Measurements from ENCODE around the gene ZNG1C.
"Not testable (repeated sequence)": the region's sequence is repeated elsewhere in the genome, so short reads cannot be mapped to it uniquely, and the experiment has no call there.

ZNG1C gene

DNA sequence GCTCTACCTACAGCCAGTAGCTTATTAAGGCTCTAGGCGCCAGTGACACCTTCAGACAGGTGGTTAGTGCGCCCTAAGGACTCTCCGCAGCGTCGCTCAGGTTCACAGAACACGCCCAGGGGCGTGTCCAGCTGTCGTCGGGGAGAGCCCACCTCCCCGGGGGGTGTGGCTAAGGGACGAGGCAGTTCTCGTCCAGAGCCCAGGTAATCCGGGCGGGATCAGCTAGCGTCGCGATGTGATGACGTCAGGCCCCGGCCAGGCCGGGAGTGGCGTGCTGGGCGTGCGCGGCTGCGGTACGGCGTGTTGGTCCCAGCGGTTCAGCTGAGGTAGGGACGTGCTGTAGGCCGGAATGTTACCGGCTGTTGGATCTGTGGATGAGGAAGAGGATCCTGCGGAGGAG is at the start of gene ZNG1C:
Gene ZNG1C (plus strand): TSS at position 301 of the 400 bp plus-strand sequence. CDS start 49 bp downstream, at position 350.
- not testable (repeated sequence) for H3K27ac ChIP-seq; H3K9ac ChIP-seq (ENCODE audit: insufficient read length); H3K9me3 ChIP-seq (ENCODE audit: low read depth, low read length); H3K4me3 ChIP-seq; H3K36me3 ChIP-seq (ENCODE audit: insufficient read depth, low read length); DNase-seq (ENCODE audit: low read depth, low spot score)

DNA sequence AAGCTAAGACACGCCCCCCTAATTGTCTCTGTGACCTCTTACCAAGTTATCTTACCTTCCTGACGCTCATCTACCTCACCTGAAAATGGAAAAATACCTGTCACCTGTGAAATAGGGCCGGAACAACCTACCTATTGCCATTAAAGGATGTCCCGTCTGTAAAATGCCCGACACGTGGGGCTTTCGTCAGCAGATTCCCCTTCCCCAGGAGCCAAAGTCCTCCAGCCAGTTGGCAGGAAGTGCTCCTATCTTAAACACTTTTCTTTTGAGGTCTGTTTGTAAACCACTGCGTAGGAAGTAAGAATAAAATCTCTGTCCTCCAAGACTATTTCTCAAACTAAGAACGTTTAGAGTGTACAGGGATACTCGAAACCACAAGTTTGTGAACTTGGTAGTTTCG is 654 bp downstream of the ZNG1C start:
- not testable (repeated sequence) for H3K36me3 ChIP-seq (ENCODE audit: insufficient read depth, low read length); H3K27ac ChIP-seq; H3K4me3 ChIP-seq; H3K9ac ChIP-seq (ENCODE audit: insufficient read length); DNase-seq (ENCODE audit: low read depth, low spot score); H3K9me3 ChIP-seq (ENCODE audit: low read depth, low read length)

DNA sequence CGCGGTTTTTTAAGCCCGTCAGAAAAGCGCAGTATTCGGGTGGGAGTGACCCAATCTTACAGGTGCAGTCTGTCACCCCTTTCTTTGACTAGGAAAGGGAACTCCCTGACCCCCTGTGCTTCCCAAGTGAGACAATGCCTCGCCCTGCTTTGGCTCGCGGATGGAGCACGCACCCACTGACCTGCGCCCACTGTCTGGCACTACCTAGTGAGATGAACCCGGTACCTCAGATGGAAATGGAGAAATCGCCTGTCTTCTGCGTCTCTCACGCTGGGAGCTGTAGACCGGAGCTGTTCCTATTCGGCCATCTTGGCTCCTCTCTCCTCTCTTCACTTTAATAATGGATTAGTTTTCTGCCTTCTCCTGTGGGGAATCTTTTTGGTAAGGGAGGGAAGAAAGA is 39.3 kb downstream of the ZNG1C start:
- not testable (repeated sequence) for DNase-seq (ENCODE audit: low read depth, low spot score); H3K9me3 ChIP-seq (ENCODE audit: low read depth, low read length); H3K4me3 ChIP-seq; H3K36me3 ChIP-seq (ENCODE audit: insufficient read depth, low read length); H3K27ac ChIP-seq; H3K9ac ChIP-seq (ENCODE audit: insufficient read length)

DNA sequence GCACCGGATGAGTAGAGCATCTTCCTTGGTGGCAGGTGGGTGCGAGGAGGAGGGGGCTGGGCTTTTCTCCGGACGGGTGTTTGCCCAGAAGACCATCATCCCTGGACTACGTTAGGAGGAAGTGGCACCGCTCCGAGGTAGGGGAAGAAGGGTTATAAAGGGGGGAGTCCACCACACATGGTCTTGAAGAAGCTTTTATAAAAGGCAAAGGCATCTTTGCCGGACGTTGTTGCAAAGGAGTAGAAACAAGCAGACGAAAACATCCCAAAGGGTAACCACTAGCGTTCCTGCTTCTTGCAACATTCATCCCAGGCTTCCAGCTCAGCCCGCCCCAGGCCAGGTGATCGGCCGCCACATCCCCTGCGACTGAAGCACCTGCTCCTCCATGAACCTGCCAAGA is 60.8 kb downstream of the ZNG1C start, which contains the start of gene FOXD4L3:
Gene FOXD4L3 (plus strand): TSS at position 301 of the 400 bp plus-strand sequence. CDS start 85 bp downstream, at position 386.
- not testable (repeated sequence) for H3K9ac ChIP-seq (ENCODE audit: insufficient read length); H3K36me3 ChIP-seq (ENCODE audit: insufficient read depth, low read length); H3K9me3 ChIP-seq (ENCODE audit: low read depth, low read length); DNase-seq (ENCODE audit: low read depth, low spot score); H3K27ac ChIP-seq; H3K4me3 ChIP-seq

DNA sequence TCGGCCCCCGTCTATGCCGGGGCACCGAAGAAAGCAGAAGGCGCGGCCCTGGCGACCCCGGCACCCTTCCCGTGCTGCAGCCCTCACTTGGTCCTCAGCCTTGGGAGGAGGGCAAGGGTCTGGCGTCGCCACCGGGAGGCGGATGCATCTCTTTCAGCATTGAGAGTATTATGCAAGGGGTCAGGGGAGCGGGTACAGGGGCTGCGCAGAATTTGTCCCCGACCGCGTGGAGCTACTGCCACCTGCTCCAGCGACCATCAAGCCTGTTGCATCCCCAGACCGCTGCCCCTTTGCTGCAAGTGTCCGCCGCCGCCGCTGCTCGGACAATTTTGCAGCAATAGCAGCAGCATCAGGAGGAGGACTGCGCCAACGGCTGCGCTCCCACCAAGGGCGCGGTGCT is 62.0 kb downstream of the ZNG1C start:
- H3K9me3 ChIP-seq (ENCODE audit: low read depth, low read length), result not testable (repeated sequence)

DNA sequence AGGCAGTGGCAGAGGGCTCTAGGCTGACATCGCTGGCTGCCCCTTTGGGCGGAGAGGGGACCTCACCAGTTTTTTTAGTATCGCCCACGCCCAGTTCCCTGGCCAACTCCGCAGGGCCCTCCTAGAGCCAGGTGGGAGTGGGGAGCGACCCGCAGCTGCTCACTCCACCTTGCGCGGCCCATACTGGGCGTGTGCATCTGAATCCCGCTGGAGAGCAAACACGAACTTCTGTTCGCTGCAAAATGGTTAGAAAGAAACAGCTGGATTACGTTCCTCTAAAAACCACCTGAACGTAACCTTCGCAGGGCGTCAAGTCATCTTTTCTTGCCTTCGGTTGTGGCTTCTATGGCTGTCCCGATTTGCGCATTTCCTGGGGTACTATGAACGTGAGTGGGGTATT is 62.4 kb downstream of the ZNG1C start:
- not testable (repeated sequence) for H3K9me3 ChIP-seq (ENCODE audit: low read depth, low read length); H3K9ac ChIP-seq (ENCODE audit: insufficient read length); H3K4me3 ChIP-seq; DNase-seq (ENCODE audit: low read depth, low spot score); H3K36me3 ChIP-seq (ENCODE audit: insufficient read depth, low read length); H3K27ac ChIP-seq

More for the DNA sequence above, 62.0 kb downstream of the ZNG1C start:
- H3K36me3 ChIP-seq (ENCODE audit: insufficient read depth, low read length); H3K4me3 ChIP-seq; DNase-seq (ENCODE audit: low read depth, low spot score); H3K9ac ChIP-seq (ENCODE audit: insufficient read length); H3K27ac ChIP-seq: not testable (repeated sequence)

DNA sequence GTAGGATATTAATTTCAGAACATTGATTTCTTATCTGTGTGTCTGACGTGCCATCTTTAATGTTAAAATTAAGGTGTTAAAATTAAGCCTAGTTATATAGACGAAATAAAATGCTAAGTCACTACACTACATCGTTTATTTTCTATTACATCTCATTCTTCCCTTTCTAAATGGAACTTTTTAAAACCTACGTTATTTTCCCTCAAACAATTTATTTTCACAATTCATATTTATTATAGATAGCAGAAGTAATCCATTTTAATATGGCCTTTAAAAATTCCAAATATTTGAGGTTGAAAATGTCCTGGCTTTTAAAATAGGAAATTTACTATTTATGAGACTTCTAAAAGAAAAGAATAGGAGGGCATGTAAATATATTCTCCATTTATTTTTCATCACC is 63.0 kb downstream of the ZNG1C start:
- H3K27ac ChIP-seq; H3K9me3 ChIP-seq (ENCODE audit: low read depth, low read length); H3K36me3 ChIP-seq (ENCODE audit: insufficient read depth, low read length); DNase-seq (ENCODE audit: low read depth, low spot score); H3K4me3 ChIP-seq; H3K9ac ChIP-seq (ENCODE audit: insufficient read length): not testable (repeated sequence)

DNA sequence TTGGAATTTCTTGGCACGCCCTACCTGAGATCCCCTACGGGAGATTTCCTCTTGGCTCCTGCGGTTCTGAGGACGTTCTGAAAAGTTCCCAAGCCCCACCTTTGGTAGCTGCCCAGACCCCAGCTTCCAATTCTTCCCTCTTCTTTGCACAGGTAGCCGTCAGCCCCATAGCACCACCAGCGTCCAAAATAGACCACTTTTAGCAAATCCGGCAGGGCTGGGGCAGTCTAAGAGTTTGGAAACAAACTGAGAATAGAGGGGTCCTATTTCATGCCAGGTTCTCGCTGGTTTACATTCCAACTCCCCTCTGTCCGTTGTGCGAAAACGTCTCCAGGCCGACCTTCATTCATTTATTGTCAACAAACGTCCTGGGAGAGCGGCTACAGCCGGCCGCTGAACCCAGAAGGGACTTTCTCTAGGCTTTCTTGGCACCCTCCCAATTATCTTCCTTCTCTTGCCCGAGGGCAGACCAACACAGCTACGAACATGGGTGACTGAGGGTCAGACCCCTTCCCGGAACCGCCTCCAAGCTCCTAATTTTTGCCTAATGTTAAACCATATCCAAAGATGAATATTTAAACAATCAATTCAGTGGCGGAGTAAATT is 64.0 kb downstream of the ZNG1C start:
- not testable (repeated sequence) for H3K27ac ChIP-seq; DNase-seq (ENCODE audit: low read depth, low spot score); H3K4me3 ChIP-seq; H3K9me3 ChIP-seq (ENCODE audit: low read depth, low read length); H3K9ac ChIP-seq (ENCODE audit: insufficient read length); H3K36me3 ChIP-seq (ENCODE audit: insufficient read depth, low read length)

DNA sequence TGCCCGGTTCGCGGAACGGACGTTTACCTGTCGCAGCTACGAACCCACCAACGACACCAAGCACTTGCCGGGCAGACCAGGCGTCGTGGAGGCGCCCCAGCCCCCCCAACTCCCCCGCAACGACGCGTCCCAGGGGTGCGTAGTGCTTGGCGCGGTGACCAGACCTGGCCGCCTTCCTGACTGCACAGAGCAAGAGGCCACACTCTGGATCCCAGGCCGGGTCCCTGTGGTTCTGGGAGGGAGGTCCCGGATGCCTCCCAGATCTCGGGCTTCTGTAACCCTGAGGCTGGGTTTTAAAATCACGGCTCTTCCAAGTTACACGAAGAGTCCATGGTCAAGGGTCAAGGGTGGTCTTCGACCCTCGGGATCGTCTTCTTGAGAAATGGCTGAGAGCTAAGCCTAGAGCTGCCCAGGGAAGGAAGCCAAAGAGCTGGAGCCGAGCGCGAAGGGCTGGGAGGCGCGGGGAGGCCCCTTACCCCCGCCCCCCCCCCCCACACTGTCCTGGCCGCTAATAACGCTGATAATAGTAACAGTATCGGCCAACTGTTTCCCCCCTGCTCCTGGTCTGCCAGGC is 64.7 kb downstream of the ZNG1C start:
- H3K9me3 ChIP-seq (ENCODE audit: low read depth, low read length); H3K27ac ChIP-seq; H3K9ac ChIP-seq (ENCODE audit: insufficient read length); H3K36me3 ChIP-seq (ENCODE audit: insufficient read depth, low read length); DNase-seq (ENCODE audit: low read depth, low spot score); H3K4me3 ChIP-seq: not testable (repeated sequence)

DNA sequence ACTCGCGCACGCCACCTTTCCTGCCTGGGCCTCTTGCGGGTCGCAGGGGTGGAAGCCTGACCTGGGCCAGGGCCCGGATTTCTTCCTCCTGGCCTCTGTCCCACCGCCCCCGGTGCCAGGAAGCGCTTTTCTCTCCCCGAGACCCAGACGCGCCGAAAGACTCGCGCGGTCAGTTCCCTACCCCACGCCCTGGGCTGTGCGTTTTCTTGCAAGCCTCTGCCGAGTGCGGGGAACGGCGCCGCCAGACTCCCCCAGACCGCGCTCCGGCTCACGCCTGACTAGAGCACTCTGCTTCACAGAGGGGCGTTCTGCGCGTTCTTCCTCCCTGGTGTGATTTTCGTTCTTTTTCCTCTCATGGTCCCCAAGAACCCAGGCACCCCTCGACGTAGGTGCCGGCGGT is 65.3 kb downstream of the ZNG1C start:
- not testable (repeated sequence) for H3K9ac ChIP-seq (ENCODE audit: insufficient read length); H3K4me3 ChIP-seq; H3K36me3 ChIP-seq (ENCODE audit: insufficient read depth, low read length); H3K27ac ChIP-seq; DNase-seq (ENCODE audit: low read depth, low spot score); H3K9me3 ChIP-seq (ENCODE audit: low read depth, low read length)

DNA sequence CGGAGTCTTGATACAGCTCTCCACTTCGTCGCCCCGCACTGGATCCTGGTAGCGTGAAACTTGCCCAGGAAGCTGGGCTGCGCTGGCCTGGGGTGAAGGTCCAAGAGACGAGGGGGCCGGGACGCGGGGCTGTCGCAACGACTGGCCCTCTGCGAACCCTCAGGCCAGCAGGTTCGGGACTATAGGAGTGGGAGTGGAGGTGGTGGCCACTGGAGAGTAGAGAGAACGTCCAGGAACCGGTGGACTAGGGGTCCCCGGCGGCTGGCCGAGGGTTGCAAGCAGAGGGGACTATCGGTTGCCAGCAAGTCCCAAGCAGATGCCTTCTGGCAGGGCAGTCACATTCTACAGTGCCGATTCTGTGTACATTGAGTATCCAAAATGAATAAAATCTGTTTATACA is 65.9 kb downstream of the ZNG1C start:
- H3K4me3 ChIP-seq; H3K36me3 ChIP-seq (ENCODE audit: insufficient read depth, low read length); DNase-seq (ENCODE audit: low read depth, low spot score); H3K9ac ChIP-seq (ENCODE audit: insufficient read length); H3K9me3 ChIP-seq (ENCODE audit: low read depth, low read length); H3K27ac ChIP-seq: not testable (repeated sequence)

DNA sequence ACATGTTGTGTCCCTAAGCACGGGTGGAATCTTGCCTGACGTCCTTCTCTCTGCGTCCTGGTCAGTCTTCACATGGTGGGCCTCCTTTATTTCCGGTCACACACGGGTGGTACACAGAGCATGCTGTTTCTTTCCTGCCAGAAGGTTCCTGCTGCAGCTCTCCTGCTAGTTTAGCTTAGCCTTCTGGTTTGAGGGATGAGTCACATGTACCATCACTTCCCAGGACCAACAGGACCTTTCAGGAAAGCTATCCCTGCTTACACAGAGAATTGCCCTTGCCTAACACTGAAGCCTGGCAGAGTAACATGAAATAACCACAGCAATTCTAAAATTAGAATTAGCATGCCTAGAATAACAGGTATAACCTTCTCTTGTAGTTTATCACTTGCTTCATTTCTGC is 69.4 kb downstream of the ZNG1C start:
- H3K4me3 ChIP-seq; H3K9me3 ChIP-seq (ENCODE audit: low read depth, low read length); H3K27ac ChIP-seq; DNase-seq (ENCODE audit: low read depth, low spot score); H3K36me3 ChIP-seq (ENCODE audit: insufficient read depth, low read length); H3K9ac ChIP-seq (ENCODE audit: insufficient read length): not testable (repeated sequence)

DNA sequence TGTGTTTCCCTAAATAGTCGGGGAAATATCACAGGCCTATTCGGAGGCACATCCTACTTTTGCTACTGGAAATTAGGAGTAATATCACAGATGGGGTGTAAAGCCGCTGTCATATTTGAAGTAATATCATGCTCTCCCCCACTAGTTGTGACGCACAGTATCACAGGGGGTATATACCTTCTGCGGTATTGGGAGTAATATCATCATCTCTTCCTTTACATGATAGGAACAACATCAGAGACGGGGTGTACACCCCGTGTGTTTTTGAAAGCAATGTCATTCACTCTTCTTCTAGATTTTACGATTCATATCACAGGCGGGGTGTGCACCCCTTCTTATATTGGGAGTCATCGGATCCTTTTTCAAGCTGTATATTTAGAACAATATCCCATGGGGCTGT is 76.4 kb downstream of the ZNG1C start:
- not testable (repeated sequence) for H3K4me3 ChIP-seq; H3K9ac ChIP-seq (ENCODE audit: insufficient read length); H3K9me3 ChIP-seq (ENCODE audit: low read depth, low read length); DNase-seq (ENCODE audit: low read depth, low spot score); H3K36me3 ChIP-seq (ENCODE audit: insufficient read depth, low read length); H3K27ac ChIP-seq

DNA sequence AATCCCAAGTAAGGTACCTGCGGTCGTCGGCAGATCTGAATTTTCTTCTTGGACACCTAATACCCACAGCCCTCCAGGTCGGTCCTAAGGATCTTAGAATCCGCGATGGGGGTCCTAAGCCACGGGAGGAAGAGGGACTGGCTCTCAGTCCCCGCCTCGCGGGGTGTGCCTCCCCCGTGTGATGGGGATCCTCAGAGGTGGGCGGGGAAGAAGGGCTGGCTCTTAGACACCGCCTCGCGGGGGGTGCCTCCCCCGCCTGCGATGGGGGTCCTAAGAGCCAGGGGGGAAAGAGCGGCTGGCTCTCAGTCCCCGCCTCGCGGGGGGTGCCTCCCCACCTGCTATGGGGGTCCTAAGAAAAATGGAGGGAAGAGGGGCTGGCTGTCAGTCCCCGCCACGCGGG is 82.0 kb downstream of the ZNG1C start:
- H3K9me3 ChIP-seq (ENCODE audit: low read depth, low read length); H3K9ac ChIP-seq (ENCODE audit: insufficient read length); DNase-seq (ENCODE audit: low read depth, low spot score); H3K4me3 ChIP-seq; H3K36me3 ChIP-seq (ENCODE audit: insufficient read depth, low read length); H3K27ac ChIP-seq: not testable (repeated sequence)

DNA sequence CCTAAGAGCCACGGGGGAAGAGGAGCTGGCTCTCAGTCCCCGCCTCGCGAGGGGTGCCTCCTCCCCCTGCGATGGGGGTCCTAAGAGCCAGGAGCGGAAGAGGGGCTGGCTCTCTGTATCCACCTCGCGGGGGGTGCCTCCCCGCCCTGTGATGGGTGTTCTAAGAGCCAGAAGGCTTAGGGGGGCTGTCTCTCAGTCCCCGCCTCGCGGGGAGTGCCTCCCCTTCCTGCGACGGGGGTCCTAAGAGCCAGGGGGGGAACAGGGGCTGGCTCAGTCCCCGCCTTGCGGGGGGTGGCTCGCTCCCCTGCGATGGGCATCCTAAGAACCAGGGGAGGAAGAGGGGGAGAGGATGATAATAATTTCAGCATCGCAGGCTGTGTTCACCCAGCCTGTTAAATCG is 82.7 kb downstream of the ZNG1C start:
- DNase-seq (ENCODE audit: low read depth, low spot score); H3K4me3 ChIP-seq; H3K9ac ChIP-seq (ENCODE audit: insufficient read length); H3K36me3 ChIP-seq (ENCODE audit: insufficient read depth, low read length); H3K9me3 ChIP-seq (ENCODE audit: low read depth, low read length); H3K27ac ChIP-seq: not testable (repeated sequence)

All from SK-N-MC (cell line).